Measurements from ENCODE around the gene GPR62. TPM values are rescaled to one million over a fixed set of nuclear protein-coding genes. Genes with fewer than 3 reads are reported as not detected.
A peak's percentile ranks its signal among the peaks of the same experiment; 100 is the strongest.
"Not testable (repeated sequence)": the region's sequence is repeated elsewhere in the genome, so short reads cannot be mapped to it uniquely, and the experiment has no call there.

GPR62 gene
- polyA plus RNA-seq, 12 donors: 0.22 to 1.0 (median 0.36) TPM; not detected in 2

DNA sequence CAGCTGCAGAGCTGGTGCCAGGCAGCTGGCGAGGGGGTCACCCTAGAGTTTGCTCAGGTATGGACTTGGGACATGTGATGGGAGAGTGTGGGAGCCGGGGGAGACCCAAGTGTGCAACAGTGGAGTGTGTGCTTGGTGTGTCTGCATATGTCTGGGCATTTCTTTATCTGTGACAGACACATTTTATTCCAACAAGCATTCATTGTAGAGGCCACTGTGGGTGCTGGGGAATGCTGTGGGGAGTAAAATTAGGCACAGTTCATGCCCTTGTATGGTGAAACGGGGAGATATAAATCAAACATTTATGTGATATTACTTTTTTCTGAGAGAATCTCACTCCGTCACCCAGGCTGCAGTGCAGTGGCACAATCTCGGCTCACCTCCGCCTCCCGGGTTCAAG is 32.4 kb downstream of the GPR62 start:
- DNase-seq: no peak

DNA sequence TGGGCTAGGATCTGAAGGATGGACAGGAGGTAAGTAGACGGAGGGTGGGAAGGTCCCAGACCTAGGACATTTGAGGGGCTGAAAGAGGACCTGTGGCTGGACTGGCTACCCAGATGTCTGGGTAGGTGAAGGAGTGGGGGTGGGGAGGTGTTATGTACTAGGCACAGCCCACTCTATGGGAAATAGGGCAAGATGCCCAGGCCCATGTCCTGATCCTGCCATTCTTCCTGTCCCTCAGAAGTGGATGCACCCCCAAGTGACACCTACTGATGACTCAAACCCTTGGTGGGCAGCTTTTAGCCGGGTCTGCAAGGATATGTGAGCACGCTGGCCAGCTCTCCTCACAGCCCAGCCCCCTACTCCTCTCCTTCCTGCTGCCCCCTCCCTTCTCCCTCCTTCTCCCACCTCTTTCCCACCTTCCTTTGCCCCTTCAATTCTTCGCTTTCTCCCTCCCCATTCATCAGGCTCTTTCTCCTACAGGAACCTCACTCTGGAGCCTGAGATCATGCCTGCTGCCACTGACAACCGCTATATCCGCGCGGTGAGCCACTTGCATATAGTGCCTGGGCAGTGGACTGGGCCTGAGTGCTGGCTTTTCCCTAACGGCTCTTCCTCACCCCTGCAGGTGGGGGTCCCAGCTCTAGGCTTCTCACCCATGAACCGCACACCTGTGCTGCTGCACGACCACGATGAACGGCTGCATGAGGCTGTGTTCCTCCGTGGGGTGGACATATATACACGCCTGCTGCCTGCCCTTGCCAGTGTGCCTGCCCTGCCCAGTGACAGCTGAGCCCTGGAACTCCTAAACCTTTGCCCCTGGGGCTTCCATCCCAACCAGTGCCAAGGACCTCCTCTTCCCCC is 33.3 kb downstream of the GPR62 start:
- no peak for DNase-seq

GRCh38 chr3:51990501-51990971 is 35.4 kb downstream of the GPR62 start:
- not testable (repeated sequence) for DNase-seq

DNA sequence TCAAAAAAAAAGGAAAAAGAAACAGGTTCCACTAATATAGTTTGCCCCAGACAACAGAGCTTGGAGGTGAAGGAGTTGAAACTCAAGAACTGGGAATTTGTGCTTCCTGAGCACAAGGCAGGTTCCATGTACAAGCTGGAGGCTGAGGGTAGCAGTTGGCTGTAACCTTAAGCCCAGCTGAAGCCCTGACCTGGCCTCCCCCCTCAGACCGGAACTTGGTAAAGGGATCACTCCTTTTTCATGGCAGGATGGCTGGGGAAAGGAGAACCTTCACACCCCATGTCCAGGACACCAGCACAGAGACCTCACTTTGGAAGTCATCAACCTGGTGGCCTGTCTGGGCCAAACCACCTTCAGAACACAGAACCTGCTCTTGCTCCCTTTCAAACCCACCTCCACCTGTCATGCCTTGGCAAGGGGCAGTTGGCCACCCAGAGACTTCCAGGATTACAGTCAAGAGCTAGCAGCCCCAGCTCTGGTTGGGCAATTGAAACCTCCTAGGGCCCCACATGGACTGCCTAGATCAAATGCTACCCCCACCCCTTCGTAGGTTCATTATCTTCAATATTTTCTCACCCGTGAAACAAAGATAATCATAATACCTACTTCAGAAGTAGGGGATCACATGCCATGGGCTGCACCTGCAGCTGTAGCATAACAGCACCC is 37.0 kb downstream of the GPR62 start:
- no peak for DNase-seq

GRCh38 chr3:51993657-51994056 is 38.5 kb downstream of the GPR62 start:
- DNase-seq: not testable (repeated sequence)

GRCh38 chr3:51994530-51994929 is 39.3 kb downstream of the GPR62 start:
- no peak for DNase-seq

DNA sequence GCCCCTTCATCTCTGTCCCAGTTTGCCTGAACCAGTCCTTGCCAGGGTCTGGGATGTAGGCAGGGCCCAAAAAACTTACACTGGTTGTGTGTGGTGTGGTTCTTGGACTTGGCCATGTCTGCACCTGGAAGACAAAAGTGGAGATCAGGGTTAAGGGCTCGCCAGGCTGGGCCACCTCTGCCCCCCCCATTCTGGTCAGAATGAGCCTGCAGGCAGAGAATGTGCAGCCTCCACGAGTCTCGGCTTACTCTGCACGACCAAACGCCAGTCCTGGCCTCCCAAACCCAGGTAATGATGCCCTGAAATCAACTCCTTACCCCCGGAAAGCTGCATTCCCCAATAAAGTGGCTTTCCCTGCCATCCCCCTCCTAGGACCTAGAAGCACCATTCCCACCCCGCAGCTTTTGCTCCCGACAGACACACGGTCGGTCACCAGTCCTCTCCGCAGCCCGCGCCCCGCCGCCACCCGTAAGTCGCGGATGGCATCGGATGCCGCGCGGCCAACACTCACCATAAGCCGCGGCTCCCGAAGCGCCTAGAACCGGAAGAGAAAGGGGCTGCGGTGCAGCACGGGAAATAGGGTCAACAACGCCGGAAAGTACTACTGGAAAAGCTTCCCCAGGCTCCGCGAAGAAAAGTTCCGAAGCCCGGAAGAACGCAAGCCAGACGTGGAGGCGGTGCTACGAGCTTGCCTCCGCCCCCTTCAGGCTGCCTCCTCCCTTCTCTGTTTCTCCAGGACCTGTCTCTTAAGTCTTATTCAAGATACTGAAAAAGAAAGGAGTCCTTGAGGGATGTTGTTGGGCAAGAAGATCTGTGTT is 40.4 kb downstream of the GPR62 start, which contains the start of gene RPL29:
Gene RPL29 (minus strand): TSS at position 550 of the 818 bp plus-strand sequence. CDS start 434 bp downstream, at position 116.
- peak; percentile 97 for DNase-seq

DNA sequence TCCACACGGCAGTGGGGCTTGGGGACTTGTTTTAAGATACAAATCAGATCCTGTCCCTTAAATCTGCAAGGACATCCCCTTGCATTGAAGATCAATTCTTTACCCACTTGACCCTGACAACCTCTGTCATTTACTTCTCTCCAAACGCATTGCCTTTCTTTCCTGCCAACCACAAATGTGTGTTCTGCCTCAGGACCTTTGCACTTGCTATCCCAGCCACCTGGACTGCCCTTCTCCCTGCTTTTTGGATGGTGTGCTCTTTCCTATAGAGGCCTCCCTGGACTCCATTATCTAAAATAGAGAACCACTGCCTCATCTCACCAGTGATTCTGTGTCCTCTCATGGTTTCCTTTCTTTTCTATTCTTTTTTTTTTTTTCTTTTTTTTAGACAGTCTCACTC is 42.0 kb downstream of the GPR62 start:
- DNase-seq: no peak

DNA sequence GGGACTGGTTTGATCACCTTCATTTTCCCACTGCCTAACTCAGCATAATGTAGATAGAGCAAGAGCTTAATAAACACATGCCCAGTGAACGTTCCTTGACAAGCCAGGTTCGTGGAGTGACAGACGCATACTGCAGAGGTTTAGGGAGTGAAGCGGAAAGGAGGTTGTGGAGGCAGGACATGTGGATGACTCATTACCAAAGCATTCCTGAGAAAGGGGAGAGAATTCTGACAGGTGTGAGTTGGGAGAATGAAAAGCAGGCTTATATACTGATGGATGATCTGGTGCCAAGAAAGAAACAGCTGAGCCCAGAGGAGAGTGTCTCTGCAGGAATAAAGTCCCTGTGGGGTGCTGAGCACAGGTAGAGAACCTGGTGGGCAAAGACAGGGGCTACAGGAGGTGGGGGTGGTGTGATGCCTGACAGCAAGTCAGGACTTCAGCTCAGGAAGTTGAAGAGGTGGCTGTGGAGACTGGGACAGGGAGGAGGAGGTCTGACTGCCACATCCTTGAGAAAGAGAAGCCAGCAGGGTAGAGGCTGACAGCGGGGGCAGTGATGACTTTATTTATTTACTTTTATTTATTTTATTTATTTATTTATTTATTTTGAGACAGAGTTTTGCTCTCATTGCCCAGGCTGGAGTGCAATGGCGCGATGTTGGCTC is 42.9 kb downstream of the GPR62 start:
- no peak for DNase-seq

GRCh38 chr3:51998774-51999173 is 43.6 kb downstream of the GPR62 start:
- DNase-seq: no peak

- no peak for DNase-seq
Observed at GRCh38 chr3:51999846-52000245, 44.7 kb downstream of the GPR62 start.

GRCh38 chr3:52001443-52001974 is 46.3 kb downstream of the GPR62 start:
- peak; percentile 66 for DNase-seq

DNA sequence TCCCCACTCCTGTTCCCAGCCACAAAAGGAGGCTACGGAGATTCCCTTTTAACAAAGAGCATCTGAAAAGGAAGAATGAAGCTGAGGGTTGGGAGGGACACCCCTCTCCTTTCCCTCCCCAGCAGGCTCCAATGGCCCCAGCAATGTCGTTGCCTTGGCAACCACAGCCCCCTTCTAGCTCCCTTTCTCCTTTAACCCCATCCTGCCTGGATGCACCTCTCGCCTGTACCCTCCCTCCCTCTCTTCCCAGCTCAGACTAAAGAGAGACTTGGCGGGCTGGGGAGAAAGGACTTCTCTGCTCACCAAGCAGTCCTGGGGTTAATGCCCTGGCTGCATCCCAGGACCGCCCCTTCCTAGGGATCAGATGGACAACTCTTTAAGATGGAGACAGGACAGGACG is 47.6 kb downstream of the GPR62 start:
- no peak for DNase-seq

DNA sequence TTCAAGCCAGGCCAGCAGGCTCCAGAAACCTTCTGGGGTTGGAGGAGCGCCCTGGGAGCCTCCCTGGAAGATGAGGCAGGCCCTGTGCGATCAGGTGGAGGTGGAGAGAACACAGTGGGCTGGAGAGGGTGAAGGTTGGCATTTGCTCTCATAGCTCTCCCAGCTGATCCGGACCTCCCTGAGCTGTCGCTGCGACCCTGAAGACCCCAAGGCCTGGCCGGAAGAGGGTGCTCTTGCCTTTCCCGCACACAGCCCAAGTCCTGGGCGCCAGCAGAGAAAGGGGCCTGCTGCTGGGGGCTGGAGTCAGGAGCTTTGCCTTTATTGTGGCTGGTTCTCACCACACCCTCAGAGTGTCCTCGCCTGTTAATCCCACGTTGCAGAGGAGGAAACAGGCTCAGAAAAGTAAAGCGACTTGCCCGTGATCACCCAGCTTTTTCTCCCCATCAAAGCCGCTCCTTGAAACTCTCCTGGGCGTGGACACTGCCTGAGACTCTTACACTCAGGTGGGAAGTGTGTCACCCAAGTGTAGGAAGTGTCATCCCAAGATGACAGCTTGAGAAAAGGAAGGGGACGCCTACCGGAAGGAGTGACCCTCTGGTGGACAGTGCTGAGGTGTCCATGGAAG is 49.1 kb downstream of the GPR62 start:
- DNase-seq: peak; percentile 65

- DNase-seq: no peak
Observed at GRCh38 chr3:52004906-52005395, 49.8 kb downstream of the GPR62 start.

- DNase-seq: peak; percentile 56
Observed at GRCh38 chr3:52005571-52005986, 50.4 kb downstream of the GPR62 start.

DNA sequence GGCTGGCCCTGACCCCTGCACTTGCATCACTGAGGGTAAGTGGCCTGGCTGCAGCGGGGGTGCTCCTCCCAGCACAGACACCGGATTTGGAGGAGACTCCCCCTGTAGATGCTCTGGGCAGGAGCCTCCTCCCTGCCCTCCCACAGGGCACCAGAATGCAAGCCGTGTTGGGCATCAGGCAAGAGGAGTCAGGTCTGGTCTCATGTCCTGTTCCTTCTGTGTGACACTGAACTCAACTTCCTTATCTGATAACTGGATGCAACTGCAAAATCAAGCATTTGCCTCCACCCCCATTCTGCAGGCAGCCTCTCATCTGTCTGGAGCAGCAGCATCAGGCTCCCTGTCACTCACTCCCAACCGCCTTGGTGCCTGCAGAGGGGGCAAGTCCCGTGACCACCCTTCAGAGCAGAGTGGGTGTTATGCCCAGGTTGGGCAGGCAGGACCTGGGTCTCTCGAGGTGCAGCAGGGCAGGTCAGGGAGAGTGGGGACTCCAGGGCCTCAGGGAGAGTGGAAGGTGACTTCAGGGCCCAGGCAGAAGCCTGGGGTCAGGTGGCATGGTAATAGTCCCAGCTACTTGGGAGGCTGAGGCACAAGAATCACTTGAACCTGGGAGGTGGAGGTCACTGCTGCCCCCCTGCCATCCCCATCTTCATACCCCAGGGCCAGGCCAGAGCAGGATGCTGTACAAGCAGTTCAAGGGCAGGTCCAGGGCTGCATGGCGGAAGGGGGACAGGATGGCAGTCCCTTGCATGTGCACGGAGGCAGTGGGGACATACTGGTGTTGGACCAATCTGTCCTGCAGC is 51.0 kb downstream of the GPR62 start:
- no peak for DNase-seq

DNA sequence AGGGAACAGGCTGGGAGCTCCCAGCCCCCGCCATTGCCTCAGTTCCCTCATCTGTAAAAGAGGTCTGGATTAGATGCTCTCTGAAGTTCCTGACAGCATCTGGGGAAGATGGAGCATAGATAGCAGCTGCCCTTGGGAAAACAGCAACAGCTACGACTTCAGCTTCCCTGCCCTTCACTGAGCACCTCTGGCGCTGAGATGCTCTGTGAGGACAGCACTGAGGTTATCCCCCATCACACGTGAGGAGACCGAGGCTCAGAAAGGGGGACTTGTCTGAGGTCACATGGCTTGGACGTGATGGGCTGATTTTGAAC is 51.6 kb downstream of the GPR62 start:
- no peak for DNase-seq

All from muscle of arm (tissue), 12 donors.